GM23248 (cell line): ENCODE data around the gene WFDC1. TPM values are rescaled to one million over a fixed set of nuclear protein-coding genes. Genes with fewer than 3 reads are reported as not detected.

Experiments used
- DNase-seq: peaks from one replicate; pipeline ENCODE4 v3.0.0-alpha.2; 2015
- H2AFZ ChIP-seq: fragments of 200-600 bp; sonication (generic); 2 replicates; pipeline ENCODE4 v1.6.1; 2016; ENCODE audit warnings: antibody characterized with exemption
- H3F3A ChIP-seq: fragments of 200-600 bp; sonication (generic); 2 replicates; pipeline ENCODE4 v1.6.1; 2016; ENCODE audit warnings: mild to moderate bottlenecking, antibody characterized with exemption, mixed run types; ENCODE audit not compliant: insufficient read depth
- H3K27ac ChIP-seq: fragments of 200-600 bp; sonication (generic); 2 replicates; pipeline ENCODE4 v1.5.1; 2016; ENCODE audit warnings: mild to moderate bottlenecking
- H3K27me3 ChIP-seq: fragments of 200-600 bp; sonication (generic); replicated peaks from 2 replicates; pipeline ENCODE4 v1.6.1; 2016; ENCODE audit warnings: mild to moderate bottlenecking; ENCODE audit not compliant: insufficient read depth
- H3K36me3 ChIP-seq: fragments of 200-600 bp; sonication (generic); 2 replicates; pipeline ENCODE4 v1.6.1; 2016; ENCODE audit warnings: low read depth, mild to moderate bottlenecking
- H3K4me1 ChIP-seq: fragments of 200-600 bp; sonication (generic); 2 replicates; pipeline ENCODE4 v1.6.1; 2016; ENCODE audit warnings: mild to moderate bottlenecking; ENCODE audit not compliant: insufficient read depth
- H3K4me2 ChIP-seq: fragments of 200-600 bp; sonication (generic); one replicate; pipeline ENCODE4 v1.6.1; 2016; ENCODE audit warnings: mild to moderate bottlenecking; ENCODE audit not compliant: unreplicated experiment
- H3K4me3 ChIP-seq: fragments of 200-600 bp; sonication (generic); 2 replicates; pipeline ENCODE4 v1.5.1; 2016; ENCODE audit warnings: mild to moderate bottlenecking
- H3K79me2 ChIP-seq: fragments of 200-600 bp; sonication (generic); 2 replicates; pipeline ENCODE4 v1.6.1; 2016; ENCODE audit warnings: mild to moderate bottlenecking; ENCODE audit not compliant: insufficient read depth
- H3K9ac ChIP-seq: fragments of 200-600 bp; sonication (generic); 2 replicates; pipeline ENCODE4 v1.6.1; 2016; ENCODE audit warnings: mild to moderate bottlenecking
- H3K9me2 ChIP-seq: fragments of 200-600 bp; sonication (generic); 2 replicates; pipeline ENCODE4 v1.6.1; 2016; ENCODE audit warnings: mixed run types, mild to moderate bottlenecking, moderate library complexity; ENCODE audit not compliant: insufficient read depth
- H3K9me3 ChIP-seq: fragments of 200-600 bp; sonication (generic); one replicate; pipeline ENCODE4 v1.6.1; 2017; ENCODE audit warnings: low read depth
- H4K20me1 ChIP-seq: fragments of 200-600 bp; sonication (generic); 2 replicates; pipeline ENCODE4 v1.6.0; 2016; ENCODE audit not compliant: insufficient read depth
- EZH2 ChIP-seq: fragments of 200-600 bp; sonication (generic); IDR thresholded peaks from 2 replicates; pipeline ENCODE4 v1.6.1; 2018; ENCODE audit warnings: antibody characterized with exemption, mild to moderate bottlenecking; ENCODE audit not compliant: insufficient read depth, poor library complexity, severe bottlenecking
- EZH2phosphoT487 ChIP-seq: fragments of 200-600 bp; sonication (generic); IDR thresholded peaks from 2 replicates; pipeline ENCODE4 v1.6.1; 2018; ENCODE audit warnings: antibody characterized with exemption, moderate library complexity, mild to moderate bottlenecking, low read depth; ENCODE audit not compliant: insufficient read depth
- WGBS, 2 experiments: methylation state at CpG; one replicate each; pipeline ENCODE4 v1.1.6; 2015 to 2017; ENCODE audit warnings: low lambda C conversion rate in 2 of 2, low coverage in 1 of 2; ENCODE audit errors: missing lambda C conversion rate in 2 of 2; 5-methylcytosine and 5-hydroxymethylcytosine counted together
- in situ Hi-C: fragments of 300-500 bp; cut with MboI; formaldehyde crosslinking; loops from 2 replicates; pipeline ENCODE4 v1.15.0; 2020
- polyA plus RNA-seq: library from polyadenylated mRNA; unstranded; fragments of >200 nt; fragmentation: Nextera tagmentation; extraction: Ambion mirVana; gene quantifications from 2 replicates; pipeline ENCODE4 v1.2.1, GENCODE V29; 2016
- total RNA-seq: library from RNA; depleted of rRNA; stranded (reverse); fragments of >200 nt; shearing (Covaris generic); gene quantifications from 2 replicates; pipeline ENCODE4 v1.2.3, GENCODE V29; 2014

WFDC1 gene
- total and polyA plus RNA-seq, 2 experiments from 2014 or later: 0.35 to 0.76 TPM

GRCh38 chr16:84294117-84294516, 561 bp upstream of the WFDC1 start:
- Histone ChIP-seq H3F3A (no peaks in the 10 kb centered on the region), H3K27me3 (peaks cover 25% of the 10 kb centered on the region), H3K4me1 (peaks cover 7% of the 10 kb centered on the region; the same call in 1 of the 2 replicates), H3K9ac (no peak overlapping the region), H3K9me2 (no peaks in the 10 kb centered on the region), H4K20me1 (no peaks in the 10 kb centered on the region), H3K4me3 (no peak overlapping the region), H3K9me3 (no peaks in the 10 kb centered on the region), H3K36me3 (no peaks in the 10 kb centered on the region), H3K79me2 (no peaks in the 10 kb centered on the region), H3K4me2 (no peak overlapping the region), H3K27ac (no peak overlapping the region), H2AFZ (no peak overlapping the region)
- TF ChIP-seq EZH2 (no peak), EZH2phosphoT487 (no peak)
- in situ Hi-C loops: no loop called here
- 46 to 54% methylated on average over 10 of the region's 10 CpGs for WGBS, 2 experiments
- DNase-seq: no peak

DNA sequence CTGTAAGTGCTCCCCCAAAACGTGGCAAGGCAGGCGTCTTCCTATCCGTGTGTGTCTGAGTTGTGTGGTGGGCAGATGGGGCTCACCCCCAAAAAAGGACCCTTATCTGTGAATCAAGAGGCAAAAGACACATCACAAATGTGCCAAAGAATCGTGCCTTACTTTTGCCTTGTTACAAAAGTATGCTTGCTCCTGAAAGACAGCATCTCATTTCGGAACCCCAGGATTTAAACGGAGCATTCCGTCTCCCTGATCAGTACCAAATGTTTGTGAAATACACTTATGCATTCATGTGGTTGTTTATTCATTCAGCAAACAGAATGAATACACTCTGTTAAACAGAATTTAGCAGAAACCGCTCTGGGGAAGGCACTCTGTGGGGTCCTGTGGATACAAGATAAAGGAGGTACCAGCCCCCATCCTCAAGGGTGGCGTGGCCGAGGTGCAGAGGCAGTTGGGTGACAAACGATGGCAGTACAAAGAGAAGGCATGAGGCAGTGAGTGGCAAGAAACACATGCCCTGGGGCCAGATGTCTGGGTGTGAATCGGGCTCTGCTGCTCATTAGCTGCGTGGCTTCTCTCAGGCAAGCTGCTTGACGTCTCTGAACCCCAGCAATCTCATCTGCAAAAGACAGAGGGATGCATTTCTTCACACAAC, 654 bp downstream of the WFDC1 start:
- TF ChIP-seq EZH2 (no peak), EZH2phosphoT487 (no peak)
- Histone ChIP-seq H3K4me2 (peak overlapping the region; percentile 71), H2AFZ (peak overlapping the region; percentile 40), H3K9me2 (no peaks in the 10 kb centered on the region), H3K27ac (no peak overlapping the region), H3K4me3 (peak overlapping the region; percentile 45), H3F3A (no peaks in the 10 kb centered on the region), H3K4me1 (peaks cover 7% of the 10 kb centered on the region; the same call in 1 of the 2 replicates), H3K36me3 (no peaks in the 10 kb centered on the region), H3K27me3 (peaks cover 29% of the 10 kb centered on the region), H3K9me3 (no peaks in the 10 kb centered on the region), H4K20me1 (no peaks in the 10 kb centered on the region), H3K79me2 (no peaks in the 10 kb centered on the region), H3K9ac (no peak overlapping the region; the same call in 1 of the 2 replicates)
- in situ Hi-C loops: no loop called here
- 3 to 5% methylated on average over 14 of the region's 14 CpGs for WGBS, 2 experiments
- peak; percentile 43 for DNase-seq

GRCh38 chr16:84298376-84298899, 3.8 kb downstream of the WFDC1 start:
- Histone ChIP-seq H3K36me3 (no peaks in the 10 kb centered on the region), H4K20me1 (no peaks in the 10 kb centered on the region), H3K4me2 (no peak overlapping the region), H3F3A (no peaks in the 10 kb centered on the region), H3K27ac (no peak overlapping the region), H3K4me3 (no peak overlapping the region), H2AFZ (no peak overlapping the region), H3K4me1 (peaks cover 7% of the 10 kb centered on the region; the same call in 1 of the 2 replicates), H3K9me2 (no peaks in the 10 kb centered on the region), H3K9me3 (no peaks in the 10 kb centered on the region), H3K27me3 (peaks cover 50% of the 10 kb centered on the region), H3K9ac (no peak overlapping the region), H3K79me2 (no peaks in the 10 kb centered on the region)
- in situ Hi-C loops: no loop called here
- TF ChIP-seq EZH2 (no peak), EZH2phosphoT487 (no peak)
- no peak for DNase-seq
- 73 to 76% methylated on average over 13 of the region's 13 CpGs for WGBS, 2 experiments

GRCh38 chr16:84299734-84300440, 5.2 kb downstream of the WFDC1 start:
- peaks cover 61% of the 10 kb centered on the region for H3K27me3 ChIP-seq
- H3K9me3 ChIP-seq: no peaks in the 10 kb centered on the region
- H3K9ac ChIP-seq: no peak overlapping the region
- H3K9me2 ChIP-seq: no peaks in the 10 kb centered on the region
- H3K36me3 ChIP-seq: no peaks in the 10 kb centered on the region
- no peaks in the 10 kb centered on the region for H3K79me2 ChIP-seq
- H3K4me1 ChIP-seq: peaks cover 7% of the 10 kb centered on the region; the same call in 1 of the 2 replicates
- TF ChIP-seq EZH2phosphoT487 (no peak), EZH2 (no peak)
- H3K4me2 ChIP-seq: no peak overlapping the region
- H3K4me3 ChIP-seq: no peak overlapping the region
- DNase-seq: no peak
- no peak overlapping the region for H2AFZ ChIP-seq
- H3F3A ChIP-seq: no peaks in the 10 kb centered on the region
- WGBS, 2 experiments: 38 to 45% methylated on average over 7 of the region's 7 CpGs
- H4K20me1 ChIP-seq: no peaks in the 10 kb centered on the region
- no peak overlapping the region for H3K27ac ChIP-seq
- in situ Hi-C loops: no loop called here
